K562 (cell line): ENCODE measurements around the gene PLA1A. TPM values are rescaled to one million over a fixed set of nuclear protein-coding genes. Genes with fewer than 3 reads are reported as not detected.
A peak's percentile ranks its signal among the peaks of the same experiment; 100 is the strongest.

ENCODE experiments used
- ETV5 ChIP-seq: sonication (generic); formaldehyde crosslinking; IDR thresholded peaks from 2 replicates; pipeline ENCODE4 v1.4.0; 2020; ENCODE audit warnings: low read depth, mild to moderate bottlenecking, missing genetic modification reagents
- HMGXB4 ChIP-seq: sonication (generic); formaldehyde crosslinking; IDR thresholded peaks from 2 replicates; pipeline ENCODE4 v1.8.1; 2023; ENCODE audit warnings: mild to moderate bottlenecking, missing genetic modification reagents
- ZC3H11A ChIP-seq: IDR thresholded peaks from 2 replicates; pipeline ENCODE4 v1.6.1; 2012; ENCODE audit warnings: low read depth, low read length, improper control_type of control experiment
- ZNF644 ChIP-seq: fragments of 200-800 bp; sonication (Bioruptor generic); IDR thresholded peaks from 2 replicates; pipeline ENCODE4 v1.6.1; 2016; ENCODE audit warnings: low read depth, missing genetic modification characterization, missing compliant biosample characterization
- ZNF76 ChIP-seq: fragments of 250-450 bp; sonication (Bioruptor Pico); IDR thresholded peaks from 2 replicates; pipeline ENCODE4 v1.4.0; 2020; ENCODE audit warnings: mild to moderate bottlenecking, moderate library complexity, borderline replicate concordance
- polyA plus RNA-seq, 8 experiments: library from polyadenylated mRNA; depleted of rRNA in 4 of 8; stranded (reverse) in 5 of 8; unstranded in 3 of 8; fragments of >200 nt; fragmentation: Nextera tagmentation in 2 of 8; fragmentation: Illumina TruSeq in 1 of 8; extraction: Ambion mirVana in 2 of 8; extraction: Trizol in 1 of 8; gene quantifications; 2 replicates each; pipeline versions ENCODE4 v1.2.1 to v1.2.3, GENCODE V29; 2011 to 2014; ENCODE audit warnings: inconsistent platforms in 1 of 8, missing spikeins in 1 of 8
- total RNA-seq, 7 experiments: library from RNA; depleted of rRNA in 6 of 7; stranded (reverse); fragments of >200 nt in 6 of 7; fragmentation: Illumina TruSeq in 2 of 7; extraction: Trizol in 2 of 7; gene quantifications; 2 replicates each; pipeline versions ENCODE4 v1.2.1 to v1.2.3, GENCODE V29; 2011 to 2021; ENCODE audit warnings: low replicate concordance in 1 of 7
- TF ChIP-seq, protein P1 (sequence below): fragments of 250-450 bp; sonication (Bioruptor Pico); IDR thresholded peaks from 2 replicates; pipeline ENCODE4 v1.5.0; 2020; ENCODE audit warnings: mild to moderate bottlenecking, borderline replicate concordance
- TF ChIP-seq, protein P2 (sequence below): IDR thresholded peaks from 2 replicates; pipeline ENCODE4 v1.6.1; 2011; ENCODE audit warnings: borderline replicate concordance, low read depth, mild to moderate bottlenecking, moderate library complexity, low read length; ENCODE audit not compliant: insufficient read depth, poor library complexity, severe bottlenecking

Gene PLA1A
- total and polyA plus RNA-seq, 9 of the 15 experiments (the other 6 are each of a cell fraction or from before 2014, with no cell fraction given), result not detected

GRCh38 chr3:119676771-119677640, 79.3 kb downstream of the PLA1A start, which contains the start of gene COX17 (continued):
- TF ChIP-seq, protein P1, sequence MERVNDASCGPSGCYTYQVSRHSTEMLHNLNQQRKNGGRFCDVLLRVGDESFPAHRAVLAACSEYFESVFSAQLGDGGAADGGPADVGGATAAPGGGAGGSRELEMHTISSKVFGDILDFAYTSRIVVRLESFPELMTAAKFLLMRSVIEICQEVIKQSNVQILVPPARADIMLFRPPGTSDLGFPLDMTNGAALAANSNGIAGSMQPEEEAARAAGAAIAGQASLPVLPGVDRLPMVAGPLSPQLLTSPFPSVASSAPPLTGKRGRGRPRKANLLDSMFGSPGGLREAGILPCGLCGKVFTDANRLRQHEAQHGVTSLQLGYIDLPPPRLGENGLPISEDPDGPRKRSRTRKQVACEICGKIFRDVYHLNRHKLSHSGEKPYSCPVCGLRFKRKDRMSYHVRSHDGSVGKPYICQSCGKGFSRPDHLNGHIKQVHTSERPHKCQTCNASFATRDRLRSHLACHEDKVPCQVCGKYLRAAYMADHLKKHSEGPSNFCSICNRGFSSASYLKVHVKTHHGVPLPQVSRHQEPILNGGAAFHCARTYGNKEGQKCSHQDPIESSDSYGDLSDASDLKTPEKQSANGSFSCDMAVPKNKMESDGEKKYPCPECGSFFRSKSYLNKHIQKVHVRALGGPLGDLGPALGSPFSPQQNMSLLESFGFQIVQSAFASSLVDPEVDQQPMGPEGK, result no peak
- TF ChIP-seq, protein P2, sequence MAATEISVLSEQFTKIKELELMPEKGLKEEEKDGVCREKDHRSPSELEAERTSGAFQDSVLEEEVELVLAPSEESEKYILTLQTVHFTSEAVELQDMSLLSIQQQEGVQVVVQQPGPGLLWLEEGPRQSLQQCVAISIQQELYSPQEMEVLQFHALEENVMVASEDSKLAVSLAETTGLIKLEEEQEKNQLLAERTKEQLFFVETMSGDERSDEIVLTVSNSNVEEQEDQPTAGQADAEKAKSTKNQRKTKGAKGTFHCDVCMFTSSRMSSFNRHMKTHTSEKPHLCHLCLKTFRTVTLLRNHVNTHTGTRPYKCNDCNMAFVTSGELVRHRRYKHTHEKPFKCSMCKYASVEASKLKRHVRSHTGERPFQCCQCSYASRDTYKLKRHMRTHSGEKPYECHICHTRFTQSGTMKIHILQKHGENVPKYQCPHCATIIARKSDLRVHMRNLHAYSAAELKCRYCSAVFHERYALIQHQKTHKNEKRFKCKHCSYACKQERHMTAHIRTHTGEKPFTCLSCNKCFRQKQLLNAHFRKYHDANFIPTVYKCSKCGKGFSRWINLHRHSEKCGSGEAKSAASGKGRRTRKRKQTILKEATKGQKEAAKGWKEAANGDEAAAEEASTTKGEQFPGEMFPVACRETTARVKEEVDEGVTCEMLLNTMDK, result no peak
- TF ChIP-seq ETV5 (CRISPR knock-in tag), result peak; percentile 79
- TF ChIP-seq HMGXB4 (CRISPR knock-in tag), result no peak
- TF ChIP-seq ZNF644 (tag), result no peak; the same call in 1 of the 2 replicates
- TF ChIP-seq ZC3H11A, result no peak
- 0 out of 2 replicates have a peak, but pooled peaks have one; percentile 44 for TF ChIP-seq ZNF76 (CRISPR knock-in tag)
